Midbrain (tissue), 1 donor: ENCODE data around the gene ZC3H18.

Experiments used
- DNase-seq: peaks from one replicate; lab custom pipeline; 2025; lab: John Stamatoyannopoulos, UW

The ZC3H18 gene

GRCh38 chr16:88569985-88570690, at the start of gene ZC3H18:
Gene ZC3H18, plus strand, starts transcription at chr16:88570403. Its CDS starts 6,721 bp downstream, at chr16:88577124.
- peak; percentile 96 for DNase-seq

- DNase-seq, result no peak
Measured at GRCh38 chr16:88521674-88522073, 48.5 kb upstream of the ZC3H18 start.

GRCh38 chr16:88522276-88522949, 47.8 kb upstream of the ZC3H18 start:
- no peak for DNase-seq

- DNase-seq, result no peak
Measured at GRCh38 chr16:88523309-88524161, 46.7 kb upstream of the ZC3H18 start.

- no peak for DNase-seq
Measured at GRCh38 chr16:88524274-88524972, 45.8 kb upstream of the ZC3H18 start.

- no peak for DNase-seq
Measured at GRCh38 chr16:88524973-88525662, 45.1 kb upstream of the ZC3H18 start.

GRCh38 chr16:88525663-88525990, 44.6 kb upstream of the ZC3H18 start:
- no peak for DNase-seq

GRCh38 chr16:88526008-88526905, 43.9 kb upstream of the ZC3H18 start:
- DNase-seq, result no peak

GRCh38 chr16:88526906-88527185, 43.4 kb upstream of the ZC3H18 start:
- DNase-seq, result no peak

GRCh38 chr16:88527186-88527936, 42.8 kb upstream of the ZC3H18 start:
- DNase-seq, result peak; percentile 54

- DNase-seq, result no peak
Measured at GRCh38 chr16:88527937-88528743, 42.1 kb upstream of the ZC3H18 start.

- DNase-seq, result no peak
Measured at GRCh38 chr16:88528902-88529318, 41.3 kb upstream of the ZC3H18 start.

- DNase-seq, result no peak
Measured at GRCh38 chr16:88529596-88529995, 40.6 kb upstream of the ZC3H18 start.

GRCh38 chr16:88530051-88530857, 39.9 kb upstream of the ZC3H18 start:
- DNase-seq, result no peak

- no peak for DNase-seq
Measured at GRCh38 chr16:88530858-88531203, 39.4 kb upstream of the ZC3H18 start.

- DNase-seq, result no peak
Measured at GRCh38 chr16:88531346-88531745, 38.9 kb upstream of the ZC3H18 start.

- DNase-seq, result no peak
Measured at GRCh38 chr16:88531931-88532433, 38.2 kb upstream of the ZC3H18 start.
